NCI-H1105 treated with DMSO at 0.1 percent for 48 hours (cell line): ENCODE data around the gene TMEM266.
"Not testable (repeated sequence)": the region's sequence is repeated elsewhere in the genome, so short reads cannot be mapped to it uniquely, and the experiment has no call there.

Source experiments
- DNase-seq: peaks from one replicate; lab custom pipeline; 2025; lab: John Stamatoyannopoulos, UW

The TMEM266 gene

GRCh38 chr15:76059320-76060117 lies at the start of gene TMEM266:
TMEM266 (plus strand) TSS chr15:76059985; CDS start chr15:76134264, 74,279 bp downstream.
- peak; percentile 38 for DNase-seq

- DNase-seq, result no peak
These were observed 49.2 kb upstream of the TMEM266 start for GRCh38 chr15:76010613-76011012.

GRCh38 chr15:76011627-76012551 lies 47.9 kb upstream of the TMEM266 start, which contains the start of gene NRG4:
NRG4 (minus strand) TSS chr15:76012424; CDS start chr15:76011230, 1,194 bp downstream.
- DNase-seq, result no peak

GRCh38 chr15:76013470-76013869 lies 46.3 kb upstream of the TMEM266 start:
- not testable (repeated sequence) for DNase-seq

GRCh38 chr15:76024021-76024768 lies 35.6 kb upstream of the TMEM266 start:
- no peak for DNase-seq

- DNase-seq, result no peak
These were observed 27.7 kb upstream of the TMEM266 start for GRCh38 chr15:76032046-76032445.

GRCh38 chr15:76033438-76033837 lies 26.3 kb upstream of the TMEM266 start:
- no peak for DNase-seq

GRCh38 chr15:76034111-76034510 lies 25.7 kb upstream of the TMEM266 start:
- no peak for DNase-seq

GRCh38 chr15:76035593-76035992 lies 24.2 kb upstream of the TMEM266 start:
- no peak for DNase-seq

GRCh38 chr15:76038512-76038911 lies 21.3 kb upstream of the TMEM266 start:
- DNase-seq, result no peak

GRCh38 chr15:76054201-76054600 lies 5.6 kb upstream of the TMEM266 start:
- not testable (repeated sequence) for DNase-seq

- no peak for DNase-seq
These were observed 2.9 kb upstream of the TMEM266 start for GRCh38 chr15:76056931-76057330.

GRCh38 chr15:76057332-76058000 lies 2.3 kb upstream of the TMEM266 start:
- DNase-seq, result peak; percentile 23

- peak; percentile 35 for DNase-seq
These were observed 968 bp upstream of the TMEM266 start for GRCh38 chr15:76058714-76059319.

- no peak for DNase-seq
These were observed 569 bp downstream of the TMEM266 start for GRCh38 chr15:76060118-76060989.

- DNase-seq, result no peak
These were observed 1.9 kb downstream of the TMEM266 start for GRCh38 chr15:76061700-76062099.

- no peak for DNase-seq
These were observed 2.5 kb downstream of the TMEM266 start for GRCh38 chr15:76062286-76062685.

GRCh38 chr15:76064375-76064774 lies 4.6 kb downstream of the TMEM266 start:
- no peak for DNase-seq

GRCh38 chr15:76065245-76065644 lies 5.5 kb downstream of the TMEM266 start:
- no peak for DNase-seq

GRCh38 chr15:76065793-76066192 lies 6.0 kb downstream of the TMEM266 start:
- no peak for DNase-seq
